ENCODE measurements around the gene ACAP3. TPM values are rescaled to one million over a fixed set of nuclear protein-coding genes. Genes with fewer than 3 reads are reported as not detected.
"Not testable (repeated sequence)": the region's sequence is repeated elsewhere in the genome, so short reads cannot be mapped to it uniquely, and the experiment has no call there.

Gene ACAP3
- total RNA-seq, 3 donors from 2014 or later: 19.7 to 33.4 (median 26.9) TPM

DNA sequence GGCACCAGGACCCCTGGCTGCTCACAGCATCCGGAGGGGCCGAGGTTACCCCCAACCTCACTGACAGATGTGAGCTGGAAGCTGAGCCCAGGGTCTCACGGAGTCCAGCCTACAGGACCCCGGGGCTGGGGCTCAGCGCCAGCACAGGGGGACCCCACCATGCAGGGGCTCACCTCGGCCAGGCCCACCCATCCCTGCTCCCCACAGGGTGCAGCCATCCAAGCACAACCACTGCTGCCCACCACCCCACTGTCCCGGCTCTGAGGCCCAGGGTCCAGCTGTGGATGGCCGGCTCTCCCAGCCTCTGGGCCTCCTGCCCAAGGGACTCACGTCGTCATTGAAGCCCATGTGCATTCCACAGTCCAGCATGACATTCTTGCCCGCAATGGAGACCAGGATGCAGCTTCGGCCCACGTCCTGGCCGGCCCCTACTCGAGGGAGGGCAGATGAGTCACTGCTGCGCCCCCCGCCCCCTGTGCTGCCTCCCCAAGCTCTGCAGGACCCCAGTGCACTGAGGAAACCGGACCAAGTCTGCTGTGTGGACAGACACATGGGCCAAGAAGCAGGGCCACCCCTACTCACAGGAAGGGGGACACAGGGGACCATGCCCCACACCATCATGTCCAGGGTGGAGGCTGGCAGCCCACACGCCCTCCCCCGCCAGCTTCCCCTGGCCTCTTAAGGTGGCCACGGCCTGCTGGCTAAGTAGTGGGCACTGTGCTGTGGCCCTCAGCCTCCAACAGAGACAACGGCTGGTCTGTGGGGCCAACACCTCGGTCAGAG, 13.1 kb upstream of the ACAP3 start:
- no peak for DNase-seq (ENCODE audit: low spot score in 2 of 2)
- Histone ChIP-seq H3K27me3 (no peaks in the 10 kb centered on the region), H3K27ac (no peak overlapping the region), H3K9me3 (no peaks in the 10 kb centered on the region), H3K4me1 (peaks cover 8 to 24% of the 10 kb centered on the region in 2 donors), H3K4me3 (no peak overlapping the region), H3K36me3 (no peaks in the 10 kb centered on the region)
- TF ChIP-seq POLR2AphosphoS5 (IDR thresholded peaks at IDR 0.05): no peak
- TF ChIP-seq POLR2A (IDR thresholded peaks at IDR 0.05): no peak
- TF ChIP-seq, protein P1, sequence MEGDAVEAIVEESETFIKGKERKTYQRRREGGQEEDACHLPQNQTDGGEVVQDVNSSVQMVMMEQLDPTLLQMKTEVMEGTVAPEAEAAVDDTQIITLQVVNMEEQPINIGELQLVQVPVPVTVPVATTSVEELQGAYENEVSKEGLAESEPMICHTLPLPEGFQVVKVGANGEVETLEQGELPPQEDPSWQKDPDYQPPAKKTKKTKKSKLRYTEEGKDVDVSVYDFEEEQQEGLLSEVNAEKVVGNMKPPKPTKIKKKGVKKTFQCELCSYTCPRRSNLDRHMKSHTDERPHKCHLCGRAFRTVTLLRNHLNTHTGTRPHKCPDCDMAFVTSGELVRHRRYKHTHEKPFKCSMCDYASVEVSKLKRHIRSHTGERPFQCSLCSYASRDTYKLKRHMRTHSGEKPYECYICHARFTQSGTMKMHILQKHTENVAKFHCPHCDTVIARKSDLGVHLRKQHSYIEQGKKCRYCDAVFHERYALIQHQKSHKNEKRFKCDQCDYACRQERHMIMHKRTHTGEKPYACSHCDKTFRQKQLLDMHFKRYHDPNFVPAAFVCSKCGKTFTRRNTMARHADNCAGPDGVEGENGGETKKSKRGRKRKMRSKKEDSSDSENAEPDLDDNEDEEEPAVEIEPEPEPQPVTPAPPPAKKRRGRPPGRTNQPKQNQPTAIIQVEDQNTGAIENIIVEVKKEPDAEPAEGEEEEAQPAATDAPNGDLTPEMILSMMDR (IDR thresholded peaks at IDR 0.05): no peak
- intact Hi-C loops (cut with DNase I; ENCODE audit: low total_unique reads): no loop called here

DNA sequence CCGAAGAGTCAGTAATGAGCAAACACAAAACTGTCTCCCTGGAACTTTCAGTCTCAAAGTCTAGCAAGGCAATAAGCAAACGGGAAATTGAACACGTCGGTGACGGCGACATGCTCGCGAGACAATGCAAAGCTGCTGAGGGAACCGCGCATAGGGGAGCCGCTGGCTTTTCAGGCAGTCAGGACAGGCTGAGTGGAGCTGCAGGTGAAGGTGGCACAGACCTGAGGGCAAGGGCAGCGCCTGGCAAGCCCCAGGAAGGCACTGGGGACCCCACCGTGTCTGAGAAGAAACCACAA, 11.9 kb upstream of the ACAP3 start:
- no peak for DNase-seq (ENCODE audit: low spot score in 2 of 2)
- H3K36me3 ChIP-seq: no peaks in the 10 kb centered on the region
- H3K9me3 ChIP-seq: no peaks in the 10 kb centered on the region
- no peak overlapping the region for H3K4me3 ChIP-seq
- peak overlapping the region in 1 of 2 donors; percentile 84 for H3K27ac ChIP-seq
- H3K4me1 ChIP-seq: peaks cover 3 to 16% of the 10 kb centered on the region in 2 donors
- intact Hi-C loops (cut with DNase I; ENCODE audit: low total_unique reads): no loop called here
- TF ChIP-seq, protein P1 (IDR thresholded peaks at IDR 0.05): no peak
- TF ChIP-seq POLR2AphosphoS5 (IDR thresholded peaks at IDR 0.05): no peak
- TF ChIP-seq POLR2A (IDR thresholded peaks at IDR 0.05): no peak
- no peaks in the 10 kb centered on the region for H3K27me3 ChIP-seq

DNA sequence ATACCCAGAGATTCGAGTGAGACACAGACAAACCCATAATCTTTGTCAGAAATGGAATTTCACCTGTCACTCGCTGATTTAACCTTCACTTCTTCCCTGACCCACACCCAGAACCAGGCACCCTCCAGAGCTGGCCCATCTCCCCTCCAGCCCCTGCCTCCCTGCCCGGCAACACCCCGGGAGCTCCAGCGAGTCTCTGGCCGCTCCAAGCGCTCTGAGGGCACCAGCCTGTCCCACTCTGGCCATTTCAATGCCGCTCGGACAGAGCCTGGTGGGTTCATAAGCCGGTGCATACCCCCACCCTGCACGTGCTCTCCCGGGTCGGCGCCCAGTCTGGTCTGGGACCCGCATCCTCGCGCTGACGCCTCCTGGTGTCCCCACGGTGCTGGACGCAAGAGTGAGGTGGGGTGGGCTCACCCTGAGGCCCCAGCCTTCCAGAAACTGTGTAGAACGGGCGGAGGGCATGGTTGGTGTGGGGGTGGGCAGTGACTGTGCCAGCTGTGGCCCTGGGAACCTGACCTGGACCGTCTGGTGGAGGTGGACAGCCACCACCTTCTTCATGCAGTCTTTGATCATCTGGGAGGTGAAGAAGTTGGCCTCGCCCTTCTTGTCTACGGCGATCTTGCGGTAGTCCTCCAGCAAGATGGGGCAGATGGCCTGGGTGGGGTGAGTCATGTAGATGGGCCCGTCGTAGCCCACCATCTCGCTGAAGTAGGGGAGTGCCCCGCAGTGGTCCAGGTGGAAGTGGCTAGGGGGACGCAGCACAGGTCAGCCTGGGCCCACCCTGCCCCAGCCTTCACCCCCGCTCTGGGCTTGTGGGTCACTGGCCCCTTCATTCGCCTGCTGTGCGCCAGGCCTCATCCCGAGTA, 11.3 kb upstream of the ACAP3 start:
- no peaks in the 10 kb centered on the region for H3K27me3 ChIP-seq
- H3K36me3 ChIP-seq: no peaks in the 10 kb centered on the region
- H3K27ac ChIP-seq: peak overlapping the region; percentile 75 to 84
- H3K9me3 ChIP-seq: no peaks in the 10 kb centered on the region
- intact Hi-C loops (cut with DNase I; ENCODE audit: low total_unique reads): no loop called here
- no peak for DNase-seq (ENCODE audit: low spot score in 2 of 2)
- TF ChIP-seq POLR2AphosphoS5 (IDR thresholded peaks at IDR 0.05) (no peak), POLR2A (IDR thresholded peaks at IDR 0.05) (no peak)
- TF ChIP-seq, protein P1 (IDR thresholded peaks at IDR 0.05): no peak
- no peak overlapping the region for H3K4me3 ChIP-seq
- H3K4me1 ChIP-seq: peaks cover 3 to 16% of the 10 kb centered on the region in 2 donors

DNA sequence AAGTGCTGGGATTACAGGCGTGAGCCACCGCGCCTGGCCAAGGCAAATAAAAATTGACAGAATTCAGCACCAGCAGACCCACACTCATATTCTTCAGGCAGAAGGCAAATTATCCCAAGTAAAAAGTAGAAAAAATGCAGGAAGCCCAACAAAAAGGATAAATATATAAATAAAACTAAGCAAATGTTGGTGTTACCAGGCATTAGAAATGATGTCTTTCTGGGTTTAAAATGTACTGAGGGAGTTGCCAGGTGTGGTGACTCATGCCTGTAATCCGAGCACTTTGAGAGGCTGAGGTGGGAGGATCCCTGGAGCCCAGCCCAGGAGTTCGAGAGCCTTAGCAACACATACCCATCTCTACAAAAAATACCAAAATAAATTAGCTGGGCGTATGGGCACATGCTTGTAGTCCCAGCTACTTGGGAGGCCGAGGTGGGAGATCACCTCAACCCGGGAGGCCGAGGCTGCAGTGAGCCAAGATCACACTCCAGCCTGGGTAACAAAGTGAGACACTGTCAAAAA, 10.5 kb upstream of the ACAP3 start:
- DNase-seq (ENCODE audit: low spot score in 2 of 2): peak; percentile 84 to 93
- Histone ChIP-seq H3K27ac (peak overlapping the region; percentile 75 to 84), H3K4me1 (peaks cover 3 to 16% of the 10 kb centered on the region in 2 donors), H3K9me3 (no peaks in the 10 kb centered on the region), H3K36me3 (no peaks in the 10 kb centered on the region), H3K4me3 (no peak overlapping the region), H3K27me3 (no peaks in the 10 kb centered on the region)
- TF ChIP-seq, protein P1 (IDR thresholded peaks at IDR 0.05): no peak
- peak in 2 of 3 donors; percentile 15 to 54 for TF ChIP-seq POLR2AphosphoS5 (IDR thresholded peaks at IDR 0.05)
- intact Hi-C loops (cut with DNase I; ENCODE audit: low total_unique reads): no loop called here

DNA sequence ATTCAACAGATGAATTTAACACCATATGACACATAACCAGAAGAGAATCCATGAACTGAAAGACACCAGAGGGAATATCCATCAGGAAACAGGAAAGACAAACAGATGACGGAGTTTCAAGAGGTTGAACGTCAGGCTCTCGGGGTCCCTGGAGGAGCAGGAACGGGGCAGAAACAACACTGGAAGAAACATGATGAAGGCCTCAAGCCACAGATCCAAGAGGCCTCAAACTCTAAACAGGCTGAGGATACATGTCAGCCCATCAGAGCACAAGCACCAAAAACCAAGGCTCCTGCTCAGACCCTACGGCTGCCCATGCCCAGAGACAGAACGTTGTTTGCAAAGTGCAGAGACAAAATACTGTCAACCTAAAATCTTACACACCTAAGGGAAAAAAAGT, 9.7 kb upstream of the ACAP3 start:
- Histone ChIP-seq H3K4me1 (peaks cover 3 to 10% of the 10 kb centered on the region in 2 donors), H3K27me3 (no peaks in the 10 kb centered on the region), H3K4me3 (no peak overlapping the region), H3K36me3 (peaks cover 5% of the 10 kb centered on the region), H3K9me3 (no peaks in the 10 kb centered on the region), H3K27ac (peak overlapping the region; percentile 75 to 84)
- DNase-seq (ENCODE audit: low spot score in 2 of 2): no peak
- TF ChIP-seq POLR2A (IDR thresholded peaks at IDR 0.05) (no peak), POLR2AphosphoS5 (IDR thresholded peaks at IDR 0.05) (no peak)
- TF ChIP-seq, protein P1 (IDR thresholded peaks at IDR 0.05): no peak
- intact Hi-C loops (cut with DNase I; ENCODE audit: low total_unique reads): no loop called here

DNA sequence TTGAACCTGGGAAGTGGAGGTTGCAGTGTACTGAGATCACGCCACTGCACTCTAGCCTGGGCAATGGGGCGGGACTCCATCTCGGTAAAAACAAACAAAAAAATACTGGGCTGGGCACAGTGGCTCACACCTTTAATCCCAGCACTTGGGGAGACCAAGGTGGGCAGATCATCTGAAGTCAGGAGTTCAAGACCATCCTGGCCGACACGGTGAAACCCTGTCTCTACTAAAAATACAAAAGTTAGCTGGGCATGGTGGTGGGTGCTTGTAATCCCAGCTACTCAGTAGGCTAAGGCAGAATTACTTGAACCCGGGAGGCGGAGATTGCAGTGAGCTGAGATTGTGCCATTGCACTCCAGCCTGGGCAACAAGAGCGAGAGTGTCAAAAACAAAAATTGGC, 8.5 kb upstream of the ACAP3 start:
- H3K9me3 ChIP-seq; H3K36me3 ChIP-seq; H3K27me3 ChIP-seq; H3K4me3 ChIP-seq; H3K27ac ChIP-seq; H3K4me1 ChIP-seq; intact Hi-C loops (cut with DNase I; ENCODE audit: low total_unique reads); DNase-seq (ENCODE audit: low spot score in 2 of 2): not testable (repeated sequence)

Measured in breast epithelium (tissue), 4 donors.